ENCODE results near the gene PREX1. TPM values are rescaled to one million over a fixed set of nuclear protein-coding genes. Genes with fewer than 3 reads are reported as not detected.

The PREX1 gene
- total and polyA plus RNA-seq, 2 experiments from 2014 or later: 2.4 to 10.3 TPM

DNA sequence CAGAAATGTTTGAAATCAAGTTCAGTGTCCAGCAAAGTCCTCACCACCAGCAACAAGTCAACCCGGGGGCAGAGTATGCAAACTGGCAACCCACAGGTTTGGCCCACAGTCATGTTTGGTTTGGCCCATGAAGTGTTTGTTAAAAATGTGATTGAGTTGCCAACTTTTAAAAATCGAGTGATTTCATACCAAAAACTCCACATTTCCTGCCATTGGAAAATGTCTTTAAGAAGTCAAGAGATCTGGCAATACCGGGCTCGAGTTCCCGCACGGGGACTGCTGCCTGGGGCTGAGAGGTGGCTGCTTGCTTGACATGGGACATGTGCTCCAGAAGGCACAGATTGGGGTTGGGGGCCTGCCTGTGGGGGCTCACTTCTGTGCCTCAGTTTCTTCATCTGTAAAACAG, 36.1 kb downstream of the PREX1 start:
- ATAC-seq (no peak), DNase-seq (ENCODE audit: low spot score) (no peak)
- Histone ChIP-seq H2AFZ (no peak overlapping the region), H3K4me1 (ENCODE audit: insufficient read depth) (peaks cover 8% of the 10 kb centered on the region), H3F3A (replicated peaks; ENCODE audit: low read depth) (no peaks in the 10 kb centered on the region), H3K27me3 (ENCODE audit: insufficient read depth) (no peaks in the 10 kb centered on the region), H3K4me2 (no peak overlapping the region), H3K4me3 (no peak overlapping the region), H3K79me2 (replicated peaks; ENCODE audit: insufficient read depth) (no peaks in the 10 kb centered on the region), H4K20me1 (replicated peaks; ENCODE audit: insufficient read depth) (no peaks in the 10 kb centered on the region), H3K36me3 (ENCODE audit: insufficient read depth) (no peaks in the 10 kb centered on the region), H3K27ac (ENCODE audit: low read depth) (no peak overlapping the region), H3K9me2 (ENCODE audit: insufficient read depth) (no peaks in the 10 kb centered on the region)
- no peak overlapping the region for H3K4me3 Mint-ChIP-seq
- peaks cover 47% of the 10 kb centered on the region for H3K4me1 Mint-ChIP-seq
- H3K36me3 Mint-ChIP-seq (ENCODE audit: low read depth): peaks cover 3% of the 10 kb centered on the region; the same call in 1 of the 3 replicates
- H3K27ac Mint-ChIP-seq: no peak overlapping the region
- H3K27me3 Mint-ChIP-seq (ENCODE audit: insufficient read depth, low read depth, poor library complexity): peaks cover 3% of the 10 kb centered on the region
- H3K9me3 Mint-ChIP-seq: no peaks in the 10 kb centered on the region
- no peak for TF ChIP-seq NANOG (IDR thresholded peaks at IDR 0.05; ENCODE audit: borderline replicate concordance)
- TF ChIP-seq, protein P1, sequence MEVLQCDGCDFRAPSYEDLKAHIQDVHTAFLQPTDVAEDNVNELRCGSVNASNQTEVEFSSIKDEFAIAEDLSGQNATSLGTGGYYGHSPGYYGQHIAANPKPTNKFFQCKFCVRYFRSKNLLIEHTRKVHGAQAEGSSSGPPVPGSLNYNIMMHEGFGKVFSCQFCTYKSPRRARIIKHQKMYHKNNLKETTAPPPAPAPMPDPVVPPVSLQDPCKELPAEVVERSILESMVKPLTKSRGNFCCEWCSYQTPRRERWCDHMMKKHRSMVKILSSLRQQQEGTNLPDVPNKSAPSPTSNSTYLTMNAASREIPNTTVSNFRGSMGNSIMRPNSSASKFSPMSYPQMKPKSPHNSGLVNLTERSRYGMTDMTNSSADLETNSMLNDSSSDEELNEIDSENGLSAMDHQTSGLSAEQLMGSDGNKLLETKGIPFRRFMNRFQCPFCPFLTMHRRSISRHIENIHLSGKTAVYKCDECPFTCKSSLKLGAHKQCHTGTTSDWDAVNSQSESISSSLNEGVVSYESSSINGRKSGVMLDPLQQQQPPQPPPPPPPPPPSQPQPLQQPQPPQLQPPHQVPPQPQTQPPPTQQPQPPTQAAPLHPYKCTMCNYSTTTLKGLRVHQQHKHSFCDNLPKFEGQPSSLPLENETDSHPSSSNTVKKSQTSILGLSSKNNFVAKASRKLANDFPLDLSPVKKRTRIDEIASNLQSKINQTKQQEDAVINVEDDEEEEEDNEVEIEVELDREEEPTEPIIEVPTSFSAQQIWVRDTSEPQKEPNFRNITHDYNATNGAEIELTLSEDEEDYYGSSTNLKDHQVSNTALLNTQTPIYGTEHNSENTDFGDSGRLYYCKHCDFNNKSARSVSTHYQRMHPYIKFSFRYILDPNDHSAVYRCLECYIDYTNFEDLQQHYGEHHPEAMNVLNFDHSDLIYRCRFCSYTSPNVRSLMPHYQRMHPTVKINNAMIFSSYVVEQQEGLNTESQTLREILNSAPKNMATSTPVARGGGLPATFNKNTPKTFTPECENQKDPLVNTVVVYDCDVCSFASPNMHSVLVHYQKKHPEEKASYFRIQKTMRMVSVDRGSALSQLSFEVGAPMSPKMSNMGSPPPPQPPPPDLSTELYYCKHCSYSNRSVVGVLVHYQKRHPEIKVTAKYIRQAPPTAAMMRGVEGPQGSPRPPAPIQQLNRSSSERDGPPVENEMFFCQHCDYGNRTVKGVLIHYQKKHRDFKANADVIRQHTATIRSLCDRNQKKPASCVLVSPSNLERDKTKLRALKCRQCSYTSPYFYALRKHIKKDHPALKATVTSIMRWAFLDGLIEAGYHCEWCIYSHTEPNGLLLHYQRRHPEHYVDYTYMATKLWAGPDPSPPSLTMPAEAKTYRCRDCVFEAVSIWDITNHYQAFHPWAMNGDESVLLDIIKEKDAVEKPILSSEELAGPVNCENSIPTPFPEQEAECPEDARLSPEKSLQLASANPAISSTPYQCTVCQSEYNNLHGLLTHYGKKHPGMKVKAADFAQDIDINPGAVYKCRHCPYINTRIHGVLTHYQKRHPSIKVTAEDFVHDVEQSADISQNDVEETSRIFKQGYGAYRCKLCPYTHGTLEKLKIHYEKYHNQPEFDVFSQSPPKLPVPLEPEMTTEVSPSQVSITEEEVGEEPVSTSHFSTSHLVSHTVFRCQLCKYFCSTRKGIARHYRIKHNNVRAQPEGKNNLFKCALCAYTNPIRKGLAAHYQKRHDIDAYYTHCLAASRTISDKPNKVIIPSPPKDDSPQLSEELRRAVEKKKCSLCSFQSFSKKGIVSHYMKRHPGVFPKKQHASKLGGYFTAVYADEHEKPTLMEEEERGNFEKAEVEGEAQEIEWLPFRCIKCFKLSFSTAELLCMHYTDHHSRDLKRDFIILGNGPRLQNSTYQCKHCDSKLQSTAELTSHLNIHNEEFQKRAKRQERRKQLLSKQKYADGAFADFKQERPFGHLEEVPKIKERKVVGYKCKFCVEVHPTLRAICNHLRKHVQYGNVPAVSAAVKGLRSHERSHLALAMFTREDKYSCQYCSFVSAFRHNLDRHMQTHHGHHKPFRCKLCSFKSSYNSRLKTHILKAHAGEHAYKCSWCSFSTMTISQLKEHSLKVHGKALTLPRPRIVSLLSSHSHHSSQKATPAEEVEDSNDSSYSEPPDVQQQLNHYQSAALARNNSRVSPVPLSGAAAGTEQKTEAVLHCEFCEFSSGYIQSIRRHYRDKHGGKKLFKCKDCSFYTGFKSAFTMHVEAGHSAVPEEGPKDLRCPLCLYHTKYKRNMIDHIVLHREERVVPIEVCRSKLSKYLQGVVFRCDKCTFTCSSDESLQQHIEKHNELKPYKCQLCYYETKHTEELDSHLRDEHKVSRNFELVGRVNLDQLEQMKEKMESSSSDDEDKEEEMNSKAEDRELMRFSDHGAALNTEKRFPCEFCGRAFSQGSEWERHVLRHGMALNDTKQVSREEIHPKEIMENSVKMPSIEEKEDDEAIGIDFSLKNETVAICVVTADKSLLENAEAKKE (CRISPR knock-in tag; IDR thresholded peaks at IDR 0.05): no peak
- TF ChIP-seq, protein P2, sequence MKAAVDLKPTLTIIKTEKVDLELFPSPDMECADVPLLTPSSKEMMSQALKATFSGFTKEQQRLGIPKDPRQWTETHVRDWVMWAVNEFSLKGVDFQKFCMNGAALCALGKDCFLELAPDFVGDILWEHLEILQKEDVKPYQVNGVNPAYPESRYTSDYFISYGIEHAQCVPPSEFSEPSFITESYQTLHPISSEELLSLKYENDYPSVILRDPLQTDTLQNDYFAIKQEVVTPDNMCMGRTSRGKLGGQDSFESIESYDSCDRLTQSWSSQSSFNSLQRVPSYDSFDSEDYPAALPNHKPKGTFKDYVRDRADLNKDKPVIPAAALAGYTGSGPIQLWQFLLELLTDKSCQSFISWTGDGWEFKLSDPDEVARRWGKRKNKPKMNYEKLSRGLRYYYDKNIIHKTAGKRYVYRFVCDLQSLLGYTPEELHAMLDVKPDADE (IDR thresholded peaks at IDR 0.05): no peak

DNA sequence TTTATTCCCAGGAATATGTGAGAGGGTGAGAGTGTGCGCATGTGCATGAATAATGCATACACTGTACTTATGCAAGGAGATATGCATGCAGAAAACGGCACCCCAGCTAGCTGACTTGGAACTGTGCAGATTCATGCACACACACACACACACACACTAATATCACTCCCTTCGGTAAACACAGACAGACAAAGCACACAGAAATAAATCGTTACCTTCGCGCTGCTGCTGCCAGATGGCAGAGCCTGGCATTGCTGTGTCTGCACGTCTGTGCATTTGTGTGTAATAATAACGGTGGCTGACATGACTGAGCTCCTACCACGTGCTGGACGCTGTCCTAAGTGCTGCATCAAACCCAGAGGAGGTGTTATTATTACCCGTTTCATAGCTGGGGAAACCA, 36.8 kb downstream of the PREX1 start:
- Mint-ChIP-seq H3K27me3 (ENCODE audit: insufficient read depth, low read depth, poor library complexity) (peaks cover 3% of the 10 kb centered on the region), H3K9me3 (no peaks in the 10 kb centered on the region), H3K27ac (no peak overlapping the region), H3K36me3 (ENCODE audit: low read depth) (peaks cover 3% of the 10 kb centered on the region; the same call in 1 of the 3 replicates), H3K4me1 (peaks cover 47% of the 10 kb centered on the region), H3K4me3 (no peak overlapping the region)
- no peak for ATAC-seq
- Histone ChIP-seq H3F3A (replicated peaks; ENCODE audit: low read depth) (no peaks in the 10 kb centered on the region), H3K36me3 (ENCODE audit: insufficient read depth) (no peaks in the 10 kb centered on the region), H3K27ac (ENCODE audit: low read depth) (no peak overlapping the region), H3K9me2 (ENCODE audit: insufficient read depth) (no peaks in the 10 kb centered on the region), H3K27me3 (ENCODE audit: insufficient read depth) (no peaks in the 10 kb centered on the region), H3K4me3 (no peak overlapping the region), H2AFZ (no peak overlapping the region), H4K20me1 (replicated peaks; ENCODE audit: insufficient read depth) (no peaks in the 10 kb centered on the region), H3K4me1 (ENCODE audit: insufficient read depth) (peaks cover 8% of the 10 kb centered on the region; the same call in 1 of the 2 replicates), H3K79me2 (replicated peaks; ENCODE audit: insufficient read depth) (no peaks in the 10 kb centered on the region), H3K4me2 (no peak overlapping the region)
- no peak for DNase-seq (ENCODE audit: low spot score)
- TF ChIP-seq, protein P1 (CRISPR knock-in tag; IDR thresholded peaks at IDR 0.05): no peak
- no peak for TF ChIP-seq CREB1 (CRISPR knock-in tag; IDR thresholded peaks at IDR 0.05; ENCODE audit: low read depth)
